GM10248 (cell line): ENCODE results near the gene DOCK1.

Experiments
- CTCF ChIA-PET: fragments of 300-600 bp; sonication (Branson Sonifier 250); formaldehyde crosslinking; extraction: SDS; loops from one replicate; lab custom pipeline; 2021; ENCODE audit warnings: antibody characterized with exemption; lab: Yijun Ruan, JAX
- POLR2A ChIA-PET: fragments of 350-650 bp; sonication (Branson Sonifier 250); formaldehyde crosslinking; extraction: SDS; loops from one replicate; lab custom pipeline; 2020; ENCODE audit warnings: antibody characterized with exemption; lab: Yijun Ruan, JAX
- DNase-seq: peaks from one replicate; pipeline ENCODE4 v3.0.0; 2012; ENCODE audit errors: extremely low spot score
- CTCF ChIP-seq: IDR thresholded peaks from 2 replicates; pipeline ENCODE4 v1.5.1; 2012; ENCODE audit warnings: mild to moderate bottlenecking, low read depth; ENCODE audit errors: extremely low read depth, missing control alignments, control extremely low read depth

Gene DOCK1

GRCh38 chr10:127265288-127265687 is 360.1 kb downstream of the DOCK1 start:
- POLR2A ChIA-PET = no interaction called here
- TF ChIP-seq CTCF = no peak
- DNase-seq = no peak
- CTCF ChIA-PET = no interaction called here

- no peak for DNase-seq
- no peak for TF ChIP-seq CTCF
- ChIA-PET POLR2A (no interaction called here), CTCF (no interaction called here)
Measured at GRCh38 chr10:127266431-127266830, 361.2 kb downstream of the DOCK1 start.

GRCh38 chr10:127267442-127267841 is 362.2 kb downstream of the DOCK1 start:
- ChIA-PET POLR2A (no interaction called here), CTCF (no interaction called here)
- DNase-seq = no peak

GRCh38 chr10:127272076-127272475 is 366.8 kb downstream of the DOCK1 start:
- ChIA-PET CTCF (no interaction called here), POLR2A (no interaction called here)
- DNase-seq = no peak
- no peak for TF ChIP-seq CTCF

More at GRCh38 chr10:127267442-127267841, 362.2 kb downstream of the DOCK1 start:
- TF ChIP-seq CTCF = no peak

- POLR2A ChIA-PET = no interaction called here
- no peak for DNase-seq
- CTCF ChIA-PET = no interaction called here
- TF ChIP-seq CTCF = no peak
Measured at GRCh38 chr10:127275272-127275671, 370.0 kb downstream of the DOCK1 start.

- no peak for TF ChIP-seq CTCF
- ChIA-PET POLR2A (no interaction called here), CTCF (no interaction called here)
- DNase-seq = no peak
Measured at GRCh38 chr10:127275793-127276450, 370.7 kb downstream of the DOCK1 start.
